Common myeloid progenitor, CD34-positive (primary cell): ENCODE results near the gene MERTK.
A peak's percentile ranks its signal among the peaks of the same experiment; 100 is the strongest.

ENCODE experiments used
- CTCF ChIA-PET: fragments of 350-600 bp; sonication (Branson Sonifier 250); formaldehyde crosslinking; loops from one replicate; lab custom pipeline; 2021; ENCODE audit warnings: antibody characterized with exemption; lab: Charles Lee
- POLR2A ChIA-PET: fragments of 350-600 bp; sonication (Branson Sonifier 250); formaldehyde crosslinking; loops from one replicate; lab custom pipeline; 2021; ENCODE audit warnings: antibody characterized with exemption; lab: Charles Lee
- DNase-seq, 3 donors: peaks; one replicate each; pipeline versions ENCODE4 v3.0.0 to v3.0.0-alpha.2; 2013
- H3K27ac ChIP-seq, 2 experiments: 1 replicate in 1 of 2; 2 replicates in 1 of 2; pipeline ENCODE4 v1.7.0; 2013; ENCODE audit warnings: inconsistent platforms in 2 of 2, low read length in 2 of 2, mild to moderate bottlenecking in 2 of 2, low read depth in 1 of 2, moderate library complexity in 1 of 2; ENCODE audit not compliant: severe bottlenecking in 2 of 2, insufficient read depth in 1 of 2, poor library complexity in 1 of 2
- H3K27me3 ChIP-seq, 5 experiments: replicated peaks in 2 of 5; 1 replicate in 3 of 5; 2 replicates in 2 of 5; pipeline versions ENCODE4 v1.6.1 to v1.7.0; 2013; ENCODE audit warnings: low read length in 4 of 5, mild to moderate bottlenecking in 2 of 5, moderate library complexity in 2 of 5, inconsistent platforms in 1 of 5; ENCODE audit not compliant: insufficient read depth in 5 of 5, control insufficient read depth in 4 of 5
- H3K36me3 ChIP-seq, 4 experiments: 1 replicate in 2 of 4; 2 replicates in 2 of 4; pipeline versions ENCODE4 v1.6.1 to v1.7.0; 2013; ENCODE audit warnings: low read length in 3 of 4, control low read depth in 1 of 4, mild to moderate bottlenecking in 1 of 4; ENCODE audit not compliant: control insufficient read depth in 4 of 4, insufficient read depth in 4 of 4
- H3K4me1 ChIP-seq, 4 experiments: 1 replicate in 3 of 4; 2 replicates in 1 of 4; pipeline versions ENCODE4 v1.6.1 to v1.7.1; 2013; ENCODE audit warnings: low read length in 3 of 4, mild to moderate bottlenecking in 3 of 4, control low read depth in 1 of 4, inconsistent platforms in 1 of 4, moderate library complexity in 1 of 4; ENCODE audit not compliant: control insufficient read depth in 4 of 4, insufficient read depth in 4 of 4; ENCODE audit errors: control extremely low read depth in 1 of 4
- H3K4me3 ChIP-seq, 7 experiments: 1 replicate in 4 of 7; 2 replicates in 3 of 7; pipeline versions ENCODE4 v1.5.1 to v1.7.0; 2013; ENCODE audit warnings: mild to moderate bottlenecking in 7 of 7, low read length in 6 of 7, moderate library complexity in 6 of 7, inconsistent platforms in 2 of 7, low read depth in 2 of 7, control low read depth in 1 of 7; ENCODE audit not compliant: insufficient read depth in 4 of 7, control insufficient read depth in 1 of 7; ENCODE audit errors: extremely low read depth in 1 of 7
- H3K9me3 ChIP-seq, 5 experiments: 1 replicate in 4 of 5; 2 replicates in 1 of 5; pipeline versions ENCODE4 v1.6.1 to v1.7.1; 2013; ENCODE audit warnings: low read length in 4 of 5, mild to moderate bottlenecking in 2 of 5, inconsistent platforms in 1 of 5, low read depth in 1 of 5, moderate library complexity in 1 of 5; ENCODE audit not compliant: control insufficient read depth in 4 of 5, insufficient read depth in 2 of 5; ENCODE audit errors: control extremely low read depth in 1 of 5
- WGBS: methylation state at CpG from one replicate; pipeline ENCODE4 v1.1.5; 2013; ENCODE audit not compliant: insufficient coverage; 5-methylcytosine and 5-hydroxymethylcytosine counted together

MERTK gene

GRCh38 chr2:111883661-111884591, 14.5 kb upstream of the MERTK start, which contains the start of gene ANAPC1:
TSS of gene ANAPC1 (minus strand) at chr2:111884193. CDS start at chr2:111880825, 3,368 bp downstream.
- CTCF ChIA-PET: interaction anchor here (1.1 to 2.5 kb wide), 3 partner anchors 11 to 166 kb away, joined by 3 to 7 read pairs (median 6); no protein-coding TSS in a partner anchor
- peak within 1 kb of the TSS; percentile 74 to 89 for H3K27ac ChIP-seq
- H3K4me1 ChIP-seq: peaks cover 0 to 14% (median 8%) of the 10 kb centered on the region in 4 experiments
- H3K9me3 ChIP-seq: no peaks in the 10 kb centered on the region
- H3K36me3 ChIP-seq: peaks cover 0 to 5% (median 2%) of the 10 kb centered on the region in 4 experiments
- DNase-seq: peak; percentile 88 to 94 (median 92)
- POLR2A ChIA-PET: no interaction called here
- H3K4me3 ChIP-seq: peak within 1 kb of the TSS; percentile 88 to 99 (median 94)
- under 1% methylated on average over 68 of the region's 73 CpGs for whole genome bisulfite sequencing
- no peaks in the 10 kb centered on the region for H3K27me3 ChIP-seq

GRCh38 chr2:111884592-111884964, 13.8 kb upstream of the MERTK start:
- POLR2A ChIA-PET: no interaction called here
- CTCF ChIA-PET: interaction anchor here (1.0 to 2.5 kb wide), 3 partner anchors 9 to 162 kb away, joined by 3 to 6 read pairs (median 3); no protein-coding TSS in a partner anchor
- WGBS: 5% methylated on average over 7 of the region's 11 CpGs

GRCh38 chr2:111896024-111896423, 2.4 kb upstream of the MERTK start:
- ChIA-PET POLR2A (no interaction called here), CTCF (interaction anchor here (0.5 to 2.9 kb wide), 8 partner anchors 8 to 158 kb away, joined by 3 to 20 read pairs (median 4); no protein-coding TSS in a partner anchor)
- Histone ChIP-seq H3K4me1 (peaks cover 8 to 29% (median 22%) of the 10 kb centered on the region in 4 experiments), H3K36me3 (no peaks in the 10 kb centered on the region), H3K4me3 (no peak overlapping the region), H3K27ac (no peak overlapping the region), H3K27me3 (peaks cover 0 to 2% (median 0%) of the 10 kb centered on the region in 5 experiments), H3K9me3 (no peaks in the 10 kb centered on the region)
- 76% methylated on average over 3 of the region's 3 CpGs for WGBS
- peak in 1 of 3 donors; percentile 46 for DNase-seq

More at GRCh38 chr2:111884592-111884964, 13.8 kb upstream of the MERTK start:
- H3K36me3 ChIP-seq: peaks cover 0 to 4% (median under 1%) of the 10 kb centered on the region in 4 experiments
- H3K4me3 ChIP-seq: peak overlapping the region; percentile 88 to 99 (median 94)
- DNase-seq: no peak
- H3K27ac ChIP-seq: peak overlapping the region; percentile 74 to 89
- H3K9me3 ChIP-seq: no peaks in the 10 kb centered on the region
- H3K27me3 ChIP-seq: no peaks in the 10 kb centered on the region
- H3K4me1 ChIP-seq: peaks cover 0 to 14% (median 8%) of the 10 kb centered on the region in 4 experiments

GRCh38 chr2:111896576-111896975, 1.8 kb upstream of the MERTK start:
- Histone ChIP-seq H3K36me3 (no peaks in the 10 kb centered on the region), H3K27me3 (peaks cover 0 to 2% (median 0%) of the 10 kb centered on the region in 5 experiments), H3K27ac (no peak overlapping the region), H3K4me3 (no peak overlapping the region), H3K4me1 (peaks cover 8 to 29% (median 24%) of the 10 kb centered on the region in 4 experiments), H3K9me3 (no peaks in the 10 kb centered on the region)
- 94% methylated on average over 5 of the region's 6 CpGs for WGBS
- no peak for DNase-seq
- ChIA-PET POLR2A (no interaction called here), CTCF (interaction anchor here (0.5 to 2.9 kb wide), 4 partner anchors 7 to 151 kb away, joined by 4 to 20 read pairs (median 6); no protein-coding TSS in a partner anchor)

- H3K36me3 ChIP-seq: no peaks in the 10 kb centered on the region
- no peaks in the 10 kb centered on the region for H3K9me3 ChIP-seq
- peak overlapping the region; percentile 73 to 90 (median 84) for H3K4me3 ChIP-seq
- H3K27ac ChIP-seq: peak overlapping the region; percentile 49 to 76
- H3K27me3 ChIP-seq: peaks cover 0 to 2% (median 0%) of the 10 kb centered on the region in 5 experiments
- 6% methylated on average over 2 of the region's 7 CpGs for WGBS
- POLR2A ChIA-PET: interaction anchor here (1.7 kb wide), 1 partner anchor 157 kb away, joined by 6 read pairs; the partner anchor contains the start of gene TMEM87B
- H3K4me1 ChIP-seq: peaks cover 8 to 29% (median 24%) of the 10 kb centered on the region in 4 experiments
- CTCF ChIA-PET: interaction anchor here (0.6 to 2.9 kb wide), 9 partner anchors 9 to 177 kb away, joined by 3 to 20 read pairs (median 3); no protein-coding TSS in a partner anchor
- DNase-seq: no peak
Observed at GRCh38 chr2:111897630-111897923, 830 bp upstream of the MERTK start.

- Histone ChIP-seq H3K9me3 (no peaks in the 10 kb centered on the region), H3K27ac (peak overlapping the region in 1 of 2 experiments; percentile 64), H3K27me3 (peaks cover 0 to 2% (median 0%) of the 10 kb centered on the region in 5 experiments), H3K4me3 (peak overlapping the region; percentile 80 to 92 (median 89)), H3K36me3 (peaks cover 0 to 2% (median 0%) of the 10 kb centered on the region in 4 experiments), H3K4me1 (peaks cover 8 to 31% (median 24%) of the 10 kb centered on the region in 4 experiments)
- WGBS: under 1% methylated on average over 55 of the region's 70 CpGs
- POLR2A ChIA-PET: interaction anchor here (0.7 to 1.7 kb wide), 3 partner anchors 20 to 156 kb away, joined by 3 to 6 read pairs (median 3); partner anchors contain the start of gene TMEM87B
- peak in 2 of 3 donors; percentile 74 to 87 for DNase-seq
- CTCF ChIA-PET: interaction anchor here (1.1 to 2.3 kb wide), 5 partner anchors 12 to 152 kb away, joined by 3 to 6 read pairs (median 6); no protein-coding TSS in a partner anchor
Observed at GRCh38 chr2:111898703-111899514, 502 bp downstream of the MERTK start.
